Measurements from ENCODE around the gene KCNG2.
A peak's percentile ranks its signal among the peaks of the same experiment; 100 is the strongest.
"Not testable (repeated sequence)": the region's sequence is repeated elsewhere in the genome, so short reads cannot be mapped to it uniquely, and the experiment has no call there.

The KCNG2 gene

GRCh38 chr18:79797518-79798345 is at the start of gene KCNG2:
TSS of gene KCNG2 (plus strand) at chr18:79797938. CDS start at chr18:79863668, 65,730 bp downstream.
- no peak for DNase-seq

- no peak for DNase-seq
These were observed 49.2 kb upstream of the KCNG2 start for GRCh38 chr18:79748321-79749180.

GRCh38 chr18:79749251-79750191 is 48.2 kb upstream of the KCNG2 start:
- DNase-seq = peak; percentile 11

GRCh38 chr18:79750980-79751571 is 46.7 kb upstream of the KCNG2 start:
- no peak for DNase-seq

- not testable (repeated sequence) for DNase-seq
These were observed 45.7 kb upstream of the KCNG2 start for GRCh38 chr18:79751918-79752578.

- not testable (repeated sequence) for DNase-seq
These were observed 44.8 kb upstream of the KCNG2 start for GRCh38 chr18:79752946-79753345.

- no peak for DNase-seq
These were observed 44.3 kb upstream of the KCNG2 start for GRCh38 chr18:79753391-79753851.

GRCh38 chr18:79754022-79754761 is 43.5 kb upstream of the KCNG2 start:
- DNase-seq = no peak

- no peak for DNase-seq
These were observed 42.8 kb upstream of the KCNG2 start for GRCh38 chr18:79754831-79755351.

GRCh38 chr18:79755496-79756142 is 42.1 kb upstream of the KCNG2 start:
- no peak for DNase-seq

GRCh38 chr18:79756143-79756500 is 41.6 kb upstream of the KCNG2 start:
- DNase-seq = no peak

GRCh38 chr18:79756826-79757225 is 40.9 kb upstream of the KCNG2 start:
- DNase-seq = no peak

GRCh38 chr18:79760348-79760747 is 37.4 kb upstream of the KCNG2 start:
- no peak for DNase-seq

- no peak for DNase-seq
These were observed 36.9 kb upstream of the KCNG2 start for GRCh38 chr18:79760881-79761280.

- DNase-seq = no peak
These were observed 34.3 kb upstream of the KCNG2 start for GRCh38 chr18:79763407-79763806.

- no peak for DNase-seq
These were observed 33.6 kb upstream of the KCNG2 start for GRCh38 chr18:79764131-79764530.

GRCh38 chr18:79765491-79766245 is 32.1 kb upstream of the KCNG2 start:
- DNase-seq = no peak

- DNase-seq = no peak
These were observed 31.4 kb upstream of the KCNG2 start for GRCh38 chr18:79766308-79766707.

GRCh38 chr18:79768745-79769144 is 29.0 kb upstream of the KCNG2 start:
- no peak for DNase-seq
